NCI-H1694 (cell line): ENCODE measurements around the gene RITA1.

Experiments
- DNase-seq: peaks from one replicate; lab custom pipeline; 2025; lab: John Stamatoyannopoulos, UW

Gene RITA1

GRCh38 chr12:113230315-113231234 lies 45.1 kb downstream of the RITA1 start:
- no peak for DNase-seq

- no peak for DNase-seq
These were observed 45.9 kb downstream of the RITA1 start for GRCh38 chr12:113231235-113232088.

GRCh38 chr12:113232089-113232839 lies 46.7 kb downstream of the RITA1 start:
- no peak for DNase-seq

GRCh38 chr12:113232840-113233585 lies 47.5 kb downstream of the RITA1 start:
- peak; percentile 79 for DNase-seq

GRCh38 chr12:113233967-113234366 lies 48.4 kb downstream of the RITA1 start:
- no peak for DNase-seq

- DNase-seq: no peak
These were observed 49.0 kb downstream of the RITA1 start for GRCh38 chr12:113234483-113234882.

GRCh38 chr12:113235976-113236375 lies 50.5 kb downstream of the RITA1 start:
- DNase-seq: no peak

GRCh38 chr12:113236539-113237399 lies 51.2 kb downstream of the RITA1 start:
- no peak for DNase-seq

- no peak for DNase-seq
These were observed 52.2 kb downstream of the RITA1 start for GRCh38 chr12:113237748-113238147.

- DNase-seq: no peak
These were observed 52.8 kb downstream of the RITA1 start for GRCh38 chr12:113238309-113238708.

- no peak for DNase-seq
These were observed 53.8 kb downstream of the RITA1 start for GRCh38 chr12:113239288-113239771.

GRCh38 chr12:113239811-113240331 lies 54.4 kb downstream of the RITA1 start:
- peak; percentile 25 for DNase-seq

GRCh38 chr12:113240395-113240794 lies 54.9 kb downstream of the RITA1 start:
- DNase-seq: no peak

GRCh38 chr12:113241191-113242025 lies 55.9 kb downstream of the RITA1 start:
- peak; percentile 87 for DNase-seq
